HepG2 (cell line): Measurements from ENCODE around the gene DNAJA2. TPM values are rescaled to one million over a fixed set of nuclear protein-coding genes. Genes with fewer than 3 reads are reported as not detected.

Experiments used
- AGO2 ChIP-seq: fragments of 200-400 bp; formaldehyde crosslinking; optimal IDR thresholded peaks from 2 replicates; pipeline ENCODE3; 2017; ENCODE audit warnings: mild to moderate bottlenecking, low read depth, low read length, moderate library complexity
- AHR ChIP-seq: IDR thresholded peaks from 2 replicates; pipeline ENCODE4 v1.6.1; 2018; ENCODE audit warnings: missing genetic modification reagents, missing compliant biosample characterization
- ERF ChIP-seq: IDR thresholded peaks from 2 replicates; pipeline ENCODE4 v1.6.1; 2018; ENCODE audit warnings: missing biosample characterization, missing genetic modification reagents
- PHF8 ChIP-seq: sonication (generic); formaldehyde crosslinking; IDR thresholded peaks from 2 replicates; pipeline ENCODE4 v1.5.0; 2020; ENCODE audit warnings: missing genetic modification reagents
- POLR2AphosphoS2 ChIP-seq: IDR thresholded peaks from 2 replicates; pipeline ENCODE4 v1.6.1; 2011; ENCODE audit warnings: low read depth, low read length, improper control_type of control experiment
- POLR2G ChIP-seq: fragments of 200-400 bp; formaldehyde crosslinking; IDR thresholded peaks from 2 replicates; pipeline ENCODE4 v1.6.1; 2018; ENCODE audit warnings: mild to moderate bottlenecking, low read depth, low read length, moderate library complexity
- RFXANK ChIP-seq: IDR thresholded peaks from 2 replicates; pipeline ENCODE4 v1.6.1; 2016
- ZNF280B ChIP-seq: sonication (generic); formaldehyde crosslinking; IDR thresholded peaks from 2 replicates; pipeline ENCODE4 v1.5.0; 2020; ENCODE audit warnings: missing genetic modification reagents, mild to moderate bottlenecking, borderline replicate concordance
- ZNF430 ChIP-seq: sonication (generic); formaldehyde crosslinking; IDR thresholded peaks from 2 replicates; pipeline ENCODE4 v1.9.0; 2021; ENCODE audit warnings: mild to moderate bottlenecking, missing genetic modification reagents
- ZNF543 ChIP-seq: sonication (generic); formaldehyde crosslinking; IDR thresholded peaks from 2 replicates; pipeline ENCODE4 v1.4.0; 2020; ENCODE audit warnings: mild to moderate bottlenecking, missing genetic modification reagents
- ZNF687 ChIP-seq: sonication (generic); formaldehyde crosslinking; IDR thresholded peaks from 2 replicates; pipeline ENCODE4 v1.5.1; 2020; ENCODE audit warnings: mild to moderate bottlenecking, missing genetic modification reagents, moderate library complexity
- ZNF773 ChIP-seq: sonication (generic); formaldehyde crosslinking; IDR thresholded peaks from 2 replicates; pipeline ENCODE4 v1.4.0; 2020; ENCODE audit warnings: missing genetic modification reagents, borderline replicate concordance
- polyA plus RNA-seq, 8 experiments: library from polyadenylated mRNA; depleted of rRNA in 3 of 8; stranded (reverse) in 7 of 8; unstranded in 1 of 8; fragments of >200 nt; fragmentation: Illumina TruSeq in 4 of 8; extraction: Trizol in 4 of 8; gene quantifications; 2 replicates each; pipeline versions ENCODE4 v1.2.1 to v1.2.3, GENCODE V29; 2011 to 2016; ENCODE audit warnings: low read depth in 4 of 8, missing spikeins in 1 of 8, mixed read lengths in 1 of 8; ENCODE audit not compliant: insufficient read depth in 1 of 8
- total RNA-seq, 5 experiments: library from RNA; depleted of rRNA; stranded (reverse); fragments of >200 nt; fragmentation: Illumina TruSeq; extraction: Trizol; gene quantifications; 2 replicates each; pipeline ENCODE4 v1.2.3, GENCODE V29; 2016; ENCODE audit warnings: low read depth in 1 of 5

The DNAJA2 gene
- total and polyA plus RNA-seq, 2 of the 13 experiments (the other 11 are each of a cell fraction or from before 2014, with no cell fraction given), result 25.4 to 176 TPM

GRCh38 chr16:46923513-46924295 is 49.8 kb downstream of the DNAJA2 start (continued):
- TF ChIP-seq ZNF280B (CRISPR knock-in tag), result no peak
- TF ChIP-seq ZNF773, result no peak
- peak; percentile 35 for TF ChIP-seq ZNF687
- TF ChIP-seq PHF8 (CRISPR knock-in tag), result no peak
- peak; percentile 60; the same call in 1 of the 2 replicates for TF ChIP-seq POLR2AphosphoS2
- no peak for TF ChIP-seq ERF (CRISPR knock-in tag)
- no peak for TF ChIP-seq RFXANK (CRISPR knock-in tag)
- TF ChIP-seq POLR2G, result 0 out of 2 replicates have a peak, but pooled peaks have one; percentile 15
- TF ChIP-seq ZNF430 (CRISPR knock-in tag), result no peak
- TF ChIP-seq AGO2, result peak; percentile 93
- no peak for TF ChIP-seq AHR
- TF ChIP-seq ZNF543 (CRISPR knock-in tag), result no peak
